Stimulated activated CD4-positive, alpha-beta T cell treated with anti-CD3 and anti-CD28 coated beads, Interleukin-1b, Interleukin-23, amount 100 ng/mL, for 4 hours (primary cell): ENCODE data around the gene HUS1.
"Not testable (repeated sequence)": the region's sequence is repeated elsewhere in the genome, so short reads cannot be mapped to it uniquely, and the experiment has no call there.

ENCODE experiments used
- DNase-seq, 2 donors: peaks; one replicate each; pipeline ENCODE4 v3.0.0-alpha.2; 2020; ENCODE audit warnings: low read depth in 2 of 2

Gene HUS1

GRCh38 chr7:47944536-47945260 is 34.7 kb downstream of the HUS1 start:
- DNase-seq: no peak

GRCh38 chr7:47943676-47944474 is 35.5 kb downstream of the HUS1 start:
- no peak for DNase-seq

- not testable (repeated sequence) for DNase-seq
These were observed 36.8 kb downstream of the HUS1 start for GRCh38 chr7:47942651-47943050.

- no peak for DNase-seq
These were observed 37.3 kb downstream of the HUS1 start for GRCh38 chr7:47942132-47942531.

GRCh38 chr7:47941136-47941844 is 38.1 kb downstream of the HUS1 start:
- no peak for DNase-seq

- DNase-seq: no peak
These were observed 39.1 kb downstream of the HUS1 start for GRCh38 chr7:47940088-47941013.

GRCh38 chr7:47939425-47940036 is 39.9 kb downstream of the HUS1 start:
- no peak for DNase-seq

GRCh38 chr7:47938574-47939165 is 40.7 kb downstream of the HUS1 start:
- DNase-seq: no peak

DNA sequence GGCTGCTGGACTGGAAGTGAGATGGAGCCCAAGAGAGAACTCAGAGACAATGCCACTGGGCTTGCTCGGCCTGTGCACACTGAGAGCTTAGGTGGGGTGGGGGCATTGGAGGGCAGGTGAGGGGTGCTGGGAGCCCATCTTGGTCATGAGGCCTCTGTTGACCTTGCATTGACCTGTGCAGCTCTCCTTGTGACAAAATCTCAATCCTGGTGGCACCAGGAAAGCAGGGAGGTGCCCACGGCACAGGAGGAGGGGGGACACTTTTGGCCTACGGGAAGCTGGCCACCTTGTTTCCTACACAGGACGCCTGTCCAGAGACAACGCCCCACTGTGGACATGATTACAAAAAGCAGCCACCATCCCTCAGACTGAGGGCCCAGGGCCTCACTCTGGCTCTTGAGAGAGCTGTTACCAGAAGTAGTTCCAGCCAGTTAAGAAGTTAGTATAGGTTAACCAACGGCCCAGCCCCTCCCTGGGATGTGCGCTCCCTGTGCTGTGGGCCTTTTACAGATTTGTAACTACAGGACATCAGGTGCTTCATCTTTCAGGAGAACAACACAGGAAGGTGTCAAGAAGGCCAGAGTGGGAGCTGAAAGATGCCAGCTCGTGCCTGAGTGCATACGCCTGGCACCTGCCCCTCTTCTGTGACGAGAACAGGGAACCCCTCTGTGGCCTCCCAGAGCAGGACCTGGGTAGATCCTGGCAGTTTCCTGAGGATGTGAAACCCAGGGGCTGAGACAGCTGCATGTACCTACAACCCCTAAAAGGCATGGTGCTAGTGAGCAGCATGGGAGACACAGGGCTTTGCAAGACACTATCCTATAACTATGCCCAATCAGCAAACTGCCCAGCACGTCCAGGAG is 41.5 kb downstream of the HUS1 start:
- no peak for DNase-seq

DNA sequence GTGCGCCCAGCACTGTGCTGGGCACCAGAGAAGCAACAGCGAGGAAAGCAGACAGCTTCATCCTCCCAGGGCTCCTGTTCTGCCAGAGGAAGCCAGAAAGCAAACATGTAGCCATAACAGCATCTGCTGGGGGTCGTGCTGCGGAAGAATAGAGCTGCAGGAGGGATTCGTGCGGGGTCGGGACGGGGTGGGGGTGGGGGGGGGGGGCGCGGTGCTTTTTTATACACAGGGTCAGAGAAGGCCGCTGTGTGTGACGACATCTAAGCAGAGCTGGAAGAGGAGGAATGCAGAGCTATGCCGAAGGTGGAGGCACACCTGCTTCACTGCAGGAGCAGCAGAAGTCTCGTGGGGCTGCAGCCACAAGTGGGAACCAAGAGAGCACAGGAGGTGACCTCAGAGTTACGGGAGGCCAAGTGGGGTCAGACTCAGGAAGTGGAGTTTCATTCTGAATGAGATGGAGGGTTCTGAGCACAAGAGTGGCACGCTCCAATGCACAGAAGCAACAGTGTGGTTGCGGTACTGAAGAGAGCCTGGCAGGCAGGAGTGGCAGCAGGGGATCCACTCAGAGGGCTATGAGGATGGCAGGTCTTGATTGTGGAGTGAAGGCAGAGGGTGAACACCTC is 42.2 kb downstream of the HUS1 start:
- DNase-seq: no peak

DNA sequence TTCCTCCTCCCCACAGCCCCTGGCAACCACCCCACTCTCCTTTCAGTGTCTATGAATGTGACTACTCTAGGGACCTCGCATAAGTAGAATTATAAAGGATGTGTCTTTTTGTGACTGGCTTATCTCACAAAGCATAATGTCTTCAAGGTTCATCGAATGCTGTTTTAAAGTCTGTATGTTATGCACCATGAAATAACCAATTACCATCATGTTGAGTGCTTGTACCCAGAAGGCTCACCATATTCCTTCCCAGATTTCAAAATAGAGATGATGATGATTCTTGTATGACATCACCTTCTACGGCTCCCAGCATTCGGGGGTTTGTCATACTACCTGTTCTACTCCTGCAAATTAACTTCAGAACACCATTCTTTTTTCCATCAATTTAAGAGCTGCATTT is 43.1 kb downstream of the HUS1 start:
- no peak for DNase-seq

DNA sequence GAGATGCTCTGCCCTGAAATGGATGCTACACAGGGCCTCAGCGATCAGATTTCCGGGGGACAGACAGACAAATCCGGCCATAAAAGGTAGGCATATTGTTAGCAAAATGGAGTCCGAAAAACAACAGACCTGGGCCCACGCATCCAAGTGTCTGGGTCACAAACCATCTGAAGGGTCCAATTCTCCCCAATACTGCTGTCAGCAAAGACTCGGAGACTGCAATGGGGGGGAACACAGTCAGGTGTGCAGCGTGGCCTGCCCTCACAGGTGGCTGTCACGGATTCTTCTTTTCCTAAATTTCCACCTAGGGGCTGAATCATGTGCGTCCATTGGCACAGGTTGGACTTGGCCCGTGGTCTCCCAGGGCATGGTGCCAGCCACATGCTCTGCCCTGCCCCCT is 44.1 kb downstream of the HUS1 start:
- DNase-seq: no peak

DNA sequence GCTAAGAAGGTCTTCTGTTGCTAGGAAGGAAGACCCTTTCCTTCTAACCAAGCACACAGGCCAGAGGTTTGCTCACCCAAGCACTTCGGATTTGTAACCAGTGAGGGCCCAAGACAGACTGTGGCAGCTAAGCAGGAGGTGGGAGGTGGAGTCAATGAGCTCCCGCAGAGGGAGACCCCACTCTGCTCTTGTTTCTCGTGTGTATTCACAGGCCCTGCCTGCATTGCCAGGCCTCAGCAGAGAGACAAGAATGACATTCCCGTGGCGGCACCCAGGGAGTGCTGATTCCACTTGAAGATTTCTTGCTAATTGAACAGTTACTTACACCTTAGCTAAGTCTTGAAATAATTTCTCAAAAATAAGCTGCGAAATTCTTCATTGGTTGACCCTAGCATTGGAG is 44.6 kb downstream of the HUS1 start:
- DNase-seq: no peak

- DNase-seq: no peak
These were observed 46.2 kb downstream of the HUS1 start for GRCh38 chr7:47933215-47933614.

- DNase-seq: no peak
These were observed 46.9 kb downstream of the HUS1 start for GRCh38 chr7:47932466-47933037.

DNA sequence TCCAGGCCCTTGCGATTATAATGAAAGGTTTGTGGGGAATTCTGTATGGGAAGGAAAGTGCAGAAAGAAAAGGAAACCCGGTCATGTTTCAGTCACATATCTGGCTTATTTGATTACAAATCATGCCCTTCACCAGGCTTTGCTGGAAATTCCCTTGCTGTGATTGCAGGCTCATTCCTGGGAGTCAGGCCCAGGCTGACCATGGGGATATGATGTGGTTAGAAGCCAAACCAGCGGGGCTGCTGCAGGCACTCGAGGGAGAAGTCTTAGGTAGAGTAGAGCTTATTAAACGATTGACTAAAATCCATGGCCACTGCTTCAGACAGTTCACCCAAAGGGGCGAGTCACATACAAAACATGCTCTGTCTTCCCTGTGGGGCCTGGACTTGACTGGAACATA is 47.4 kb downstream of the HUS1 start:
- DNase-seq: no peak

- no peak for DNase-seq
These were observed 48.1 kb downstream of the HUS1 start for GRCh38 chr7:47931005-47932004.

GRCh38 chr7:47924266-47924665 is 55.1 kb downstream of the HUS1 start:
- no peak for DNase-seq
